Esophagus muscularis mucosa (tissue), 4 donors: ENCODE data around the gene RXRB. TPM values are rescaled to one million over a fixed set of nuclear protein-coding genes. Genes with fewer than 3 reads are reported as not detected.
A peak's percentile ranks its signal among the peaks of the same experiment; 100 is the strongest.

ENCODE experiments used
- DNase-seq: peaks from one replicate; pipeline ENCODE4 v3.0.0-alpha.2; 2017; ENCODE audit errors: extremely low spot score
- H3K27ac ChIP-seq, 4 donors: fragments of 200-600 bp; sonication (generic); replicated peaks in 1 of 4; 1 replicate in 3 of 4; 2 replicates in 1 of 4; pipeline ENCODE4 v1.5.1; 2016 to 2019; ENCODE audit warnings: mild to moderate bottlenecking in 1 of 4
- H3K27me3 ChIP-seq, 4 donors: fragments of 200-600 bp; sonication (generic); one replicate each; pipeline versions ENCODE4 v1.5.1 to v1.6.0; 2016 to 2019
- H3K36me3 ChIP-seq, 4 donors: fragments of 200-600 bp; sonication (generic); one replicate each; pipeline ENCODE4 v1.5.1; 2016 to 2019
- H3K4me1 ChIP-seq, 4 donors: fragments of 200-600 bp; sonication (generic); one replicate each; pipeline ENCODE4 v1.5.1; 2016 to 2019
- H3K4me3 ChIP-seq, 4 donors: fragments of 200-600 bp; sonication (generic); 1 replicate in 2 of 4; 2 replicates in 2 of 4; pipeline ENCODE4 v1.5.1; 2016 to 2019; ENCODE audit warnings: mild to moderate bottlenecking in 4 of 4, moderate library complexity in 1 of 4
- H3K9me3 ChIP-seq, 4 donors: fragments of 200-600 bp; sonication (generic); 1 replicate in 3 of 4; 2 replicates in 1 of 4; pipeline ENCODE4 v1.5.1; 2016 to 2019
- CTCF ChIP-seq, 3 experiments: fragments of 200-600 bp in 2 of 3; fragments of 450-650 bp in 1 of 3; sonication (generic) in 2 of 3; IDR thresholded peaks; one replicate each; pipeline ENCODE4 v1.5.1; 2017 to 2019; ENCODE audit warnings: antibody characterized with exemption in 3 of 3, mild to moderate bottlenecking in 2 of 3, moderate library complexity in 1 of 3
- EP300 ChIP-seq: sonication (generic); formaldehyde crosslinking; IDR thresholded peaks from one replicate; pipeline ENCODE4 v1.6.1; 2017; ENCODE audit warnings: antibody characterized with exemption
- POLR2A ChIP-seq: fragments of 450-650 bp; IDR thresholded peaks from one replicate; pipeline ENCODE4 v1.6.1; 2017; ENCODE audit warnings: antibody characterized with exemption, moderate library complexity, mild to moderate bottlenecking, low read depth
- POLR2AphosphoS5 ChIP-seq, 2 donors: sonication (generic); formaldehyde crosslinking; IDR thresholded peaks; one replicate each; pipeline ENCODE4 v1.6.1; 2017; ENCODE audit warnings: antibody characterized with exemption in 2 of 2
- WGBS: methylation state at CpG from one replicate; pipeline ENCODE4 v1.1.5; 2018; 5-methylcytosine and 5-hydroxymethylcytosine counted together
- intact Hi-C: fragments of 100-400 bp; cut with DNase I; formaldehyde crosslinking; loops from one replicate; pipeline ENCODE4 v1.15.1; 2023
- total RNA-seq, 4 donors: library from RNA; depleted of rRNA; stranded (reverse); fragments of >200 nt; gene quantifications; one replicate each; pipeline versions ENCODE4 v1.1.0 to v1.2.1, GENCODE V29; 2016

Gene RXRB
- total RNA-seq, 4 donors from 2014 or later = 21.5 to 34.1 (median 32.2) TPM

GRCh38 chr6:33203443-33204164 is 3.1 kb upstream of the RXRB start:
- no peak for DNase-seq
- peak overlapping the region in 1 of 4 donors; percentile 68 for H3K27ac ChIP-seq
- TF ChIP-seq EP300 (no peak), POLR2A (no peak), CTCF (IDR thresholded peaks at IDR 0.05) (no peak), POLR2AphosphoS5 (IDR thresholded peaks at IDR 0.05) (no peak)
- peaks cover 52 to 73% (median 67%) of the 10 kb centered on the region in 4 donors for H3K4me1 ChIP-seq
- H3K4me3 ChIP-seq = peak overlapping the region in 1 of 4 donors; percentile 62
- H3K27me3 ChIP-seq = no peaks in the 10 kb centered on the region
- H3K36me3 ChIP-seq = peaks cover 18 to 24% (median 21%) of the 10 kb centered on the region in 4 donors
- H3K9me3 ChIP-seq = no peaks in the 10 kb centered on the region
- WGBS = 83% methylated on average over 6 of the region's 7 CpGs
- intact Hi-C loops = no loop called here

- TF ChIP-seq POLR2AphosphoS5 (IDR thresholded peaks at IDR 0.05) = no peak
- TF ChIP-seq EP300 = no peak
- TF ChIP-seq CTCF (IDR thresholded peaks at IDR 0.05) = no peak
- TF ChIP-seq POLR2A = no peak
- Histone ChIP-seq H3K36me3 (peaks cover 18 to 29% (median 23%) of the 10 kb centered on the region in 4 donors), H3K27me3 (no peaks in the 10 kb centered on the region), H3K4me1 (peaks cover 59 to 79% (median 74%) of the 10 kb centered on the region in 4 donors), H3K27ac (no peak overlapping the region), H3K9me3 (no peaks in the 10 kb centered on the region), H3K4me3 (no peak overlapping the region)
- no peak for DNase-seq
- intact Hi-C loops = no loop called here
- 93% methylated on average over 3 of the region's 6 CpGs for WGBS
Measured at GRCh38 chr6:33202799-33203198, 2.3 kb upstream of the RXRB start.

GRCh38 chr6:33201935-33202334 is 1.5 kb upstream of the RXRB start:
- no peak for DNase-seq
- Histone ChIP-seq H3K27ac (peak overlapping the region in 3 of 4 donors; percentile 93 to 97 (median 93)), H3K36me3 (peaks cover 24 to 37% (median 32%) of the 10 kb centered on the region in 4 donors), H3K27me3 (no peaks in the 10 kb centered on the region), H3K4me1 (peaks cover 59 to 79% (median 73%) of the 10 kb centered on the region in 4 donors), H3K9me3 (no peaks in the 10 kb centered on the region), H3K4me3 (peak overlapping the region; percentile 76 to 84 (median 80))
- no peak for TF ChIP-seq EP300
- TF ChIP-seq CTCF (IDR thresholded peaks at IDR 0.05) = no peak
- TF ChIP-seq POLR2A = no peak
- TF ChIP-seq POLR2AphosphoS5 (IDR thresholded peaks at IDR 0.05) = no peak
- intact Hi-C loops = no loop called here
- WGBS = 90% methylated on average over 6 of the region's 6 CpGs

GRCh38 chr6:33201147-33201545 is 681 bp upstream of the RXRB start:
- H3K4me1 ChIP-seq = peaks cover 59 to 77% (median 72%) of the 10 kb centered on the region in 4 donors
- no peaks in the 10 kb centered on the region for H3K27me3 ChIP-seq
- peak overlapping the region; percentile 76 to 84 (median 80) for H3K4me3 ChIP-seq
- DNase-seq = no peak
- TF ChIP-seq POLR2A (no peak), CTCF (IDR thresholded peaks at IDR 0.05) (no peak), POLR2AphosphoS5 (IDR thresholded peaks at IDR 0.05) (no peak), EP300 (no peak)
- H3K27ac ChIP-seq = peak overlapping the region; percentile 90 to 97 (median 93)
- no peaks in the 10 kb centered on the region for H3K9me3 ChIP-seq
- peaks cover 30 to 45% (median 40%) of the 10 kb centered on the region in 4 donors for H3K36me3 ChIP-seq
- intact Hi-C loops = no loop called here
- WGBS = 0% methylated on average over 6 of the region's 14 CpGs
